NCI-H345 (cell line): ENCODE measurements around the gene JDP2.
A peak's percentile ranks its signal among the peaks of the same experiment; 100 is the strongest.
"Not testable (repeated sequence)": the region's sequence is repeated elsewhere in the genome, so short reads cannot be mapped to it uniquely, and the experiment has no call there.

Source experiments
- DNase-seq: peaks from one replicate; lab custom pipeline; 2025; lab: John Stamatoyannopoulos, UW

Gene JDP2

GRCh38 chr14:75456069-75456996, 28.5 kb downstream of the JDP2 start:
- DNase-seq: no peak

- no peak for DNase-seq
Observed at GRCh38 chr14:75456997-75457335, 29.1 kb downstream of the JDP2 start.

GRCh38 chr14:75457648-75458165, 29.9 kb downstream of the JDP2 start:
- no peak for DNase-seq

- DNase-seq: no peak
Observed at GRCh38 chr14:75458305-75458704, 30.5 kb downstream of the JDP2 start.

GRCh38 chr14:75459099-75459741, 31.4 kb downstream of the JDP2 start:
- DNase-seq: no peak

GRCh38 chr14:75459791-75460190, 32.0 kb downstream of the JDP2 start:
- no peak for DNase-seq

- DNase-seq: no peak
Observed at GRCh38 chr14:75460394-75460793, 32.6 kb downstream of the JDP2 start.

GRCh38 chr14:75461303-75461702, 33.5 kb downstream of the JDP2 start:
- no peak for DNase-seq

- DNase-seq: no peak
Observed at GRCh38 chr14:75461755-75462349, 34.0 kb downstream of the JDP2 start.

GRCh38 chr14:75464626-75465025, 36.8 kb downstream of the JDP2 start:
- no peak for DNase-seq

- no peak for DNase-seq
Observed at GRCh38 chr14:75467763-75468162, 39.9 kb downstream of the JDP2 start.

- no peak for DNase-seq
Observed at GRCh38 chr14:75469164-75469563, 41.3 kb downstream of the JDP2 start.

GRCh38 chr14:75469606-75470237, 41.9 kb downstream of the JDP2 start:
- DNase-seq: peak; percentile 65

GRCh38 chr14:75470238-75470797, 42.5 kb downstream of the JDP2 start:
- peak; percentile 22 for DNase-seq

GRCh38 chr14:75471059-75471458, 43.2 kb downstream of the JDP2 start:
- no peak for DNase-seq

- not testable (repeated sequence) for DNase-seq
Observed at GRCh38 chr14:75474127-75474526, 46.3 kb downstream of the JDP2 start.

GRCh38 chr14:75476274-75476995, 48.6 kb downstream of the JDP2 start:
- peak; percentile 91 for DNase-seq

GRCh38 chr14:75477881-75478280, 50.1 kb downstream of the JDP2 start:
- no peak for DNase-seq

GRCh38 chr14:75479770-75480600, 52.2 kb downstream of the JDP2 start:
- no peak for DNase-seq

GRCh38 chr14:75482366-75482765, 54.5 kb downstream of the JDP2 start:
- DNase-seq: no peak
